ENCODE results near the gene RUNDC3A. TPM values are rescaled to one million over a fixed set of nuclear protein-coding genes. Genes with fewer than 3 reads are reported as not detected.

Gene RUNDC3A
- under 1 TPM; 0.08 to 0.16 TPM for total RNA-seq

DNA sequence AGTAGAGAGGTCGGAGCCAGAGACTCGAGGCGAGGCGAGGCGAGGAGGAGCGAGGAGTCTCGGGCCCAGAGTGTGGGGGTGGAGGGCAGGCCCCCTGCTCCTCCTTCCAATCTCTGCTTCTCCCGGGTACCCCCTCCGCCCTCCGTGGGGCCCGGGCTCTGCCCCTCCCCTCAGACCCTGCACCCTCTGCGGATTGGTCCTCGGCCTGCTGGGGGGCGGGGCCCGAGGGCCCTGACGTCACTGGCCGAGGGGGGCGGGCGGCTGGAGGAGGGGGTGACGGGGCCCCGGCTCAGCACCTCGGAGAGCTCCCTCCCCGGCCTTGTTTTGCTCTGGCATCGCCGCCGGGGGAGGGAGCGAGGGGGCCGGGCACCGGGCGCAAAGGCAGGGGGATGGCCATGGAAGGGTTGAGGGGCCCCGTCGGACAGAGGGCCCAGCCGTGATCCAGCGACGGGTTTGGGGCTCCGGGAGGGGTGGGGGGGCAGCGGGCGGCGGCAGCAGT, at the start of gene RUNDC3A:
Gene RUNDC3A, plus strand, starts transcription at position 282 of the 499 bp plus-strand sequence. CDS start 232 bp downstream, outside the sequence.
- Mint-ChIP-seq H3K27me3 (peaks cover 45% of the 10 kb centered on the region), H3K9me3 (no peaks in the 10 kb centered on the region), H3K4me3 (peak within 1 kb of the TSS; percentile 35)

GRCh38 chr17:44258811-44259351, 49.5 kb upstream of the RUNDC3A start:
- no peaks in the 10 kb centered on the region for H3K9me3 Mint-ChIP-seq
- no peak overlapping the region for H3K4me3 Mint-ChIP-seq
- H3K27ac Mint-ChIP-seq: no peak overlapping the region
- H3K27me3 Mint-ChIP-seq: no peaks in the 10 kb centered on the region
- no peaks in the 10 kb centered on the region for H3K36me3 Mint-ChIP-seq
- no peaks in the 10 kb centered on the region for H3K4me1 Mint-ChIP-seq
- DNase-seq: no peak

More for the DNA sequence above, at the start of gene RUNDC3A:
- peak; percentile 85 for DNase-seq
- peaks cover 4% of the 10 kb centered on the region for H3K4me1 Mint-ChIP-seq
- no peak within 1 kb of the TSS for H3K27ac Mint-ChIP-seq
- H3K36me3 Mint-ChIP-seq: no peaks in the 10 kb centered on the region

DNA sequence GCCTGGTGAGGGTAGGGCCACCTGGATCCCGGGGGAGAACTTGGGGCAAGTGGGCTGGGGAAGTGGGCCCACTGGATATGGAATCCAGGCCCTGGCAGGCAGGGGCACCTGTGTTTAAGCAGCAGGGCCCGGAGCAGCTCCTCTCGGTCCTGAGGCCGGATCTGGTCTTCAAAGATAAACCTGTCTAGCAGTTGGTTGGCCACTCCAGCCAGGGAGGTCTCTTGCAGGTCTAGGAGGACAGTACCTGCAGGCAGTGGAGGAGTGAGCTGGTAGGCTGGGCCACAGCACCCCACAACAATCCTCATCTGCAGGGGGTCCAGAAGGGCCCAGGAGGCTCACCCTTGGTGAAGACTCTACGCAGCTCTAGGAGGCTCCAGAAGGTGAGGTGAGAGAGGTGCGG, 48.1 kb upstream of the RUNDC3A start:
- Mint-ChIP-seq H3K36me3 (no peaks in the 10 kb centered on the region), H3K27me3 (no peaks in the 10 kb centered on the region), H3K4me3 (no peak overlapping the region), H3K4me1 (no peaks in the 10 kb centered on the region), H3K9me3 (no peaks in the 10 kb centered on the region), H3K27ac (no peak overlapping the region)
- DNase-seq: no peak

DNA sequence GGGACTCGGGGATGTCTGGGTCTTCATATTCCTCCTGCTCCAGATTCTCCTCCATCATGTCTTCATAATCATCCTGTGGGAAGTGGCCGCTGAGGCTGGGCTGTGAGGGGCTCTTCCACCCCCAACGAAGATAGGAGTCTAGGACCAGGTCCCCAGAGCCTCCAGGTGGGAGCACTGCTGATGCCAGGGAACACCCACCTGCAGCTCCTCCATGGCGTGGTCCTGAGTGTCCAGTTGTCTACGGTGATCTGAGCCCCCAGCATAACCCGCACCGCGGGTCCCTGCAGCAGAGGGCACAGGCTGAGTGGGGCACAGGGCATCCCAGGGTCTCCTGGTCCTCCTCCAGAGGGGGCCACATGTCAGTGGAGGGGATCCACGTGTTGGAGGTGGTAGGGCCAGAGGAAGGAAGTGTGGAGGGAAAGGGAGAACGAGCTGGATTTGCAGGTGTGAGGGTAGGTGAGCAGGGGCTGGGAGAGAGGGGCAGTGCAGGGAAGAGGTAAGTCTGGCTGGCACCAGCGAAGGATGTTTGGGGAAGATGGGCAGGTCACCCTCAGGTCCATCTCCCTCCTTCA, 45.7 kb upstream of the RUNDC3A start:
- Mint-ChIP-seq H3K4me3 (no peak overlapping the region), H3K9me3 (no peaks in the 10 kb centered on the region), H3K4me1 (no peaks in the 10 kb centered on the region), H3K27ac (peak overlapping the region; percentile 3), H3K36me3 (no peaks in the 10 kb centered on the region), H3K27me3 (no peaks in the 10 kb centered on the region)
- DNase-seq: no peak

- DNase-seq: no peak
- Mint-ChIP-seq H3K36me3 (no peaks in the 10 kb centered on the region), H3K9me3 (no peaks in the 10 kb centered on the region), H3K27ac (no peak overlapping the region), H3K4me1 (no peaks in the 10 kb centered on the region), H3K4me3 (no peak overlapping the region), H3K27me3 (no peaks in the 10 kb centered on the region)
These were observed 45.0 kb upstream of the RUNDC3A start for GRCh38 chr17:44263345-44263902.

GRCh38 chr17:44266402-44267164, 41.8 kb upstream of the RUNDC3A start:
- Mint-ChIP-seq H3K27me3 (no peaks in the 10 kb centered on the region), H3K9me3 (no peaks in the 10 kb centered on the region), H3K4me1 (no peaks in the 10 kb centered on the region), H3K4me3 (no peak overlapping the region), H3K27ac (no peak overlapping the region), H3K36me3 (no peaks in the 10 kb centered on the region)
- DNase-seq: no peak

GRCh38 chr17:44267165-44267455, 41.3 kb upstream of the RUNDC3A start:
- DNase-seq: no peak
- Mint-ChIP-seq H3K36me3 (no peaks in the 10 kb centered on the region), H3K27me3 (no peaks in the 10 kb centered on the region), H3K4me1 (no peaks in the 10 kb centered on the region), H3K9me3 (no peaks in the 10 kb centered on the region), H3K27ac (no peak overlapping the region), H3K4me3 (no peak overlapping the region)

DNA sequence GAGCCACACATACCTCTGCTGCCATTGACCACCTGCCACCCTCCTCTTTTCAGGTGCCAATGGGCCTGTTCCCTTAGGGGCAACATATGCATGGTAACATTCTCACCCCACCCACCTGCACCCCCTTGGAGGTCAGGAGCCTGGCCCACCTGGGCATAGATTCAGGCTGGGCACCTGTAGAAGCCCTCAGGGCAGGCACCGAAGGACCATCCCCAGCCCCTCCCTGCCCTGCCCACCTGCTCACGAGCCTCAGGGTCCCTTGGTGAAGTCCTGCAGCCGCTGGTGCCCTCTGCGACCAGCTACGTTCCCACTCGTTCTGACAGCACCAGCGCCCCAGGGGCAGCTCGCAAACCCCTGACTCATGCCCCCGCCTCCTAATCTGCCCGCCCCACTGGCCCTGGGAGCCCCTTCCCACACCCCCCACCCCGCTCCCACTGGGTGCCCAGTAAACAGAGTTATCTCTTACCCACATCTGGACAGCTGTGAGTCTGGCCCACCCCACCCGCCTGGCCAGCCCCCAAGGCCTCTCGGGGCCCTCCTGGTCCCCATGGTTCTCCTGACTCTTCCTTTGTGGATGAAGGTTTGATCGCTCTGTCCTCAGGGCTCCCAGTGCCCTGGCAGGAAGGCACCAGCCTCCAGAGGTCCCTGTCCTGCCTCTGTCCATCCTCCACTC, 40.4 kb upstream of the RUNDC3A start, which contains the start of gene SLC4A1:
Gene SLC4A1, minus strand, starts transcription at position 318 of the 673 bp plus-strand sequence. CDS start 5,269 bp downstream, outside the sequence.
- no peak for DNase-seq
- Mint-ChIP-seq H3K36me3 (no peaks in the 10 kb centered on the region), H3K27ac (no peak within 1 kb of the TSS), H3K9me3 (no peaks in the 10 kb centered on the region), H3K4me1 (no peaks in the 10 kb centered on the region), H3K27me3 (no peaks in the 10 kb centered on the region), H3K4me3 (no peak within 1 kb of the TSS)

DNA sequence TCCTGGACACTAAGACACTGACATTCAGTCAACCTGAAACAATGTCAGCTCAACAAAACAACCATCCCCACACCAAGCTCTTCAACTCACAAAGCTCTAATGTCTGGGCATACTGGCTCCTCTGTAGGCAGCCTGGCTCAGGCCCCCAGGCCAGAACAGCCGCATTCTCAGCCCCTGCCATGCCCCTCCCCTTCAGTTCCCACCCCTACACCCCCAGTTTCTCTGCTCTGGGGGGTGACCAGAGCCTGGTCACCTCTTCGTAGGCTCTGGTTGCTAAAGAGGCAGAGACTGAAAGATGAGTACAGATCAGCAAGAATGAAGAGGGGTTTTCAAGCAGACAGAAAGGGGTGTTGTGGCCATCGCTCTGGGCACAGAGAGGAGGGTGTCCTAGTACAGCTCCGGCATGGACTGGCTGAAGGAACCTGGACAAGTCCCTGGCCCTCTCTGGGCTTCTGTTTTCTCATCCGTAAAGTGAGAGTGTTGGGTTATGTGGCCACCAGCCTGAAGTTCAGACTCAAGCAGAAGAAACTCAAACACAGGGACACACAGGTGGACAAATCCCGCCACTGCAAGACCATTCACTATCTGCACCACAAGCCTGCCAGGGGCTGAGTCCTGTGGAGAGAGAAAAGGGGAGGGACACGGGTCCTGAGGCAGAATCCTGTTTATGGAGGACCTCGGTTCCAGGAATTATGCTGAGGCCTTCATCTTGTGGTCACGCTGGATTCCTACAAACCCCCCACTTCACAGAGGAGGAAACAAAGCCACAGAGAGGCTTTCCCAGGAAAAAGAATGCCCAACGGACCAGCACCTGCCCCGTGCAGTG, 39.5 kb upstream of the RUNDC3A start:
- Mint-ChIP-seq H3K4me3 (no peak overlapping the region), H3K27ac (no peak overlapping the region), H3K27me3 (no peaks in the 10 kb centered on the region)

GRCh38 chr17:44269535-44270240, 38.7 kb upstream of the RUNDC3A start:
- Mint-ChIP-seq H3K36me3 (no peaks in the 10 kb centered on the region), H3K4me1 (no peaks in the 10 kb centered on the region), H3K27me3 (no peaks in the 10 kb centered on the region), H3K9me3 (no peaks in the 10 kb centered on the region), H3K27ac (no peak overlapping the region), H3K4me3 (no peak overlapping the region)
- no peak for DNase-seq

More for the DNA sequence above, 39.5 kb upstream of the RUNDC3A start:
- H3K9me3 Mint-ChIP-seq: no peaks in the 10 kb centered on the region
- DNase-seq: no peak
- H3K4me1 Mint-ChIP-seq: no peaks in the 10 kb centered on the region
- H3K36me3 Mint-ChIP-seq: no peaks in the 10 kb centered on the region

DNA sequence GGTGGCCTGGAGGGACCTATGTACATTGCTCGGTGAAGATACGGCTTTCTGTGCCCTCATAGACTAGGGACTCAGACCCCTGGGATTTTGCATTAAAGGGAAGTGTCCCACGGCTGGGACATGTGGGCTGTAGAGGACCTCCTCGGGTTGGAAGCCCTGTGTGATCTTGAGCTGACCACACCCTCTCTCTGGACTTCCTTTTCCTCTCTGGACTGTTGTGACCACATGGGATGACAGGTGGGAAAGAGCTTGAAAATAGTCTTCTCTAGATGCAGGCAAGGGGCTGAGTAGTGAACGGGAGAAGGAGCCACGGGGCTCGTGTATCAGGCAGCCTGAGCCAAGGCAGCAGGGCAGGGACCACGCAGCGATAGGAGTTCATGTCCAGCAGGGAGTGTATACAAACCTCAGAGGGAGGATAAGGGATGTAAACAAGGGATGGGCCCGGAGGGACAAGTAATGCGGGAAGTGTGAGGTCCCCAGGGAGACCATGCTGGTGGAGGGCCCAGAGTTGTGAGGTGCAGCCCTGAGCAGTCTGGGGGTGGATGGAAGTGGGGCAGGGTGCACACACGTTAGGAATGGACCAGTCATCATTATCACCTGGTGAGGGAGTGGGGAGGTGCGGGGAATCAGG, 36.0 kb upstream of the RUNDC3A start:
- no peak for DNase-seq
- no peaks in the 10 kb centered on the region for H3K27me3 Mint-ChIP-seq
- no peaks in the 10 kb centered on the region for H3K9me3 Mint-ChIP-seq
- no peak overlapping the region for H3K27ac Mint-ChIP-seq
- no peaks in the 10 kb centered on the region for H3K36me3 Mint-ChIP-seq
- no peaks in the 10 kb centered on the region for H3K4me1 Mint-ChIP-seq
- H3K4me3 Mint-ChIP-seq: no peak overlapping the region

DNA sequence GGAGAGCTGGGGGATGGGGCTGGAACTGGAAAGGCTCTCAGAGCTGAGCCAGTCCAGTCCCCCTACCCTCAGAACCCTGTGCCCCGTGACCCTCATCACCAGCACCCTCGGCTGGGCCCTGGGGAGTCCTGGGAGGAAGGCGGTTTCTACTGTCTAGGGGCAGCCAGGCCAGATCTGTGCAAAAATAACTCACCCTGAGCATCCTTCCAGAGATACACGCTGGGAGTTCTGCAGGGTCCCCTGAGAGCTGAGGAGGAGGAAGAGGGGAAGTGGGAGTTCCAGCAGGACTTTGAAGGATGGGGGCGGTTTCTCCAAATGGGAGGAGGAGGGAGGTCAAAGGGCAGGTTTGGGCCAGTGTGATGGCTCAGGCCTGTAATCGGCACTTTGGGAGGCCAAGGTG, 35.4 kb upstream of the RUNDC3A start:
- no peaks in the 10 kb centered on the region for H3K27me3 Mint-ChIP-seq
- H3K4me3 Mint-ChIP-seq: no peak overlapping the region
- no peak for DNase-seq
- no peaks in the 10 kb centered on the region for H3K4me1 Mint-ChIP-seq
- H3K9me3 Mint-ChIP-seq: no peaks in the 10 kb centered on the region
- no peaks in the 10 kb centered on the region for H3K36me3 Mint-ChIP-seq
- no peak overlapping the region for H3K27ac Mint-ChIP-seq

- no peak overlapping the region for H3K4me3 Mint-ChIP-seq
- no peaks in the 10 kb centered on the region for H3K36me3 Mint-ChIP-seq
- H3K9me3 Mint-ChIP-seq: no peaks in the 10 kb centered on the region
- H3K27me3 Mint-ChIP-seq: no peaks in the 10 kb centered on the region
- no peaks in the 10 kb centered on the region for H3K4me1 Mint-ChIP-seq
- H3K27ac Mint-ChIP-seq: no peak overlapping the region
- DNase-seq: no peak
These were observed 34.8 kb upstream of the RUNDC3A start for GRCh38 chr17:44273607-44274006.
